Measurements from ENCODE around the gene TMEM88.
"Not testable (repeated sequence)": the region's sequence is repeated elsewhere in the genome, so short reads cannot be mapped to it uniquely, and the experiment has no call there.

The TMEM88 gene

DNA sequence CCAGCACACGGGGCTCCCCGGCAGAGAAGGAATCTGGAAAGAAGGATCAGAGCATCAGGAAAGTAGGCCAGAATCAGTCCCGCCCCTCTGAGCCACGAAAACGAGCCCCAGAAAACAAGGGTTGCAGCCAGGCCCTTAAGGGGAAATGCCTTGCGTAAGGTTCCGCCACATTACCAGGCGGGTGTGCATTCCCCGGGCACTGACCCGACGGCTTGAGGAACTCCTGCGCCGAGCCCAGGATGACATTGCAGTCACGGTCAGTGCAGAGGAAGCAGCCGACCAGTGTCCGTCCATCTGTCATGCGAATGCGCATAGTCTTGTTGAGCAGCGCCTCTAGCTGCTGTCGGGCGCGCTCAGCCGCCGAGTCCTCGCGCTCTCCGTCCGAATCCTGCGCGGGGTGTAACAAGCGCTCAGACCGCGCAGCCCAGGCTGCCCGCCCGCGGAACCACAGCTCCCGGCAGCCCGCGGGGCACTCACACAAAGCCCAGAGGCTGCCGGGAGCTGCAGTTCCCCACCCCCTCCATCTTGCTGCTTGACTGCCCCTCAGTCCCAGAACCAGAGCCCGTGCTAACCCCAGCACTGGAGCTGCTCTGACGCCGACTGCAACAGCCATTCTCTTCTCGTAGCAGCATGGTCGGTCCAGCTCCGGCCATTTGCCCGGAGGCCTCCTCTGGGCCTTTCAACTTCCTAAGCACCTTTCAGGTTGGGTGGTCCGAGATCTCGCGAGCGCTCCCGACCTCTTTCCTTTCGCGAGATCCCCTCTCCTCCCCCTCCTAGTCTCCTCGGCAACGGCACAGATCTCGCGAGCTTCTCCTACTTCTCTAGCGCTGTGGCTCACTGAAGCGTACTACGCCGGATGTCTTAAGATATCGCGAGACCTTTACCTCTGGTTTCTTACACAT is 2.2 kb downstream of the TMEM88 start, which contains the start of gene NAA38:
Gene NAA38 (minus strand): TSS at position 749 of the 902 bp plus-strand sequence. CDS start 96 bp downstream, at position 653.
- peak; percentile 91 to 93 for DNase-seq

DNA sequence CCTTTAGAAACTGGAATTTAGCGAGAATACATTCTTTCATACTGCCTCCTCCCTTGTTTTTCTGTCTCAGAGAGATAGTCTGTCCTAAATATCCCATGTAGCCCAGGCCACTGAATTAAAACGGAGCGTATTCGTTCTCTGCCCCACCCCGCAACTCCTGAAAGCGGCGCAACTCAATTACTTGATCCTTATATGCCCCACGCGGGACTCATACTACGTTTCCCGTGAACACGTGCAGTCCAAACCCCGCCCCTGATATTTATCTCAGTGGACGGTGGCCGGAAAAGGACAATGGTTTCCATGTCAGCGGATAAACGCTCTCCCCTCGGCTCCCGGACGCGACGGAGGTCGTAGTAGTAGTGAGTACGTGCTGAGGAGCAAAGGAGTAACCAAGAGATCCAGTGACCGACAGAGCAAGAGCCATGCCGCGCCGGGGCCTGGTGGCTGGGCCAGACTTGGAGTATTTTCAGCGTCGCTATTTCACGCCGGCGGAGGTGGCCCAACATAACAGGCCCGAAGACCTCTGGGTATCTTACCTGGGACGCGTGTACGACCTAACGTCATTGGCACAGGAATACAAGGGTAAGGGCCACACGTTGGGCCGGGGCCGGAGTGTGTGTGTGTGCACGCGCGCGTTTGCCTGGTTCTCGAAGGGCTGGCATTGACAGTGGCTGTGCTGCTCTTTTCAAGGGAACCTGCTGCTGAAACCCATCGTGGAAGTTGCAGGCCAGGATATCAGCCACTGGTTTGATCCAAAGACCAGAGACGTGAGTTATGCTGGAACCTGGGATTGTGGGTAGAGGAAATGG is 3.1 kb downstream of the TMEM88 start, which contains the start of gene CYB5D1:
Gene CYB5D1 (plus strand): TSS at position 291 of the 809 bp plus-strand sequence. CDS start 132 bp downstream, at position 423.
- peak; percentile 85 for DNase-seq

DNA sequence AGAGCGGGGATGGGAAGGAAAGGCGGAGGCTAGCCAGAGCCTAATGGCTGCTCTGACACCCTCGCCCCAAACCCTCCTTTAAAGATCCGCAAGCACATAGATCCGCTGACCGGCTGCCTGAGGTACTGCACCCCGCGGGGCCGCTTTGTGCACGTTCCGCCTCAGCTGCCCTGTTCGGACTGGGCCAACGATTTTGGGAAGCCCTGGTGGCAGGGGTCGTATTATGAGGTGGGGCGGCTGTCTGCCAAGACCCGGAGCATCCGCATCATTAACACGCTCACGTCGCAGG is 3.6 kb downstream of the TMEM88 start:
- DNase-seq, result peak; percentile 42 to 46

GRCh38 chr17:7859028-7859427 is 4.2 kb downstream of the TMEM88 start:
- DNase-seq, result no peak

DNA sequence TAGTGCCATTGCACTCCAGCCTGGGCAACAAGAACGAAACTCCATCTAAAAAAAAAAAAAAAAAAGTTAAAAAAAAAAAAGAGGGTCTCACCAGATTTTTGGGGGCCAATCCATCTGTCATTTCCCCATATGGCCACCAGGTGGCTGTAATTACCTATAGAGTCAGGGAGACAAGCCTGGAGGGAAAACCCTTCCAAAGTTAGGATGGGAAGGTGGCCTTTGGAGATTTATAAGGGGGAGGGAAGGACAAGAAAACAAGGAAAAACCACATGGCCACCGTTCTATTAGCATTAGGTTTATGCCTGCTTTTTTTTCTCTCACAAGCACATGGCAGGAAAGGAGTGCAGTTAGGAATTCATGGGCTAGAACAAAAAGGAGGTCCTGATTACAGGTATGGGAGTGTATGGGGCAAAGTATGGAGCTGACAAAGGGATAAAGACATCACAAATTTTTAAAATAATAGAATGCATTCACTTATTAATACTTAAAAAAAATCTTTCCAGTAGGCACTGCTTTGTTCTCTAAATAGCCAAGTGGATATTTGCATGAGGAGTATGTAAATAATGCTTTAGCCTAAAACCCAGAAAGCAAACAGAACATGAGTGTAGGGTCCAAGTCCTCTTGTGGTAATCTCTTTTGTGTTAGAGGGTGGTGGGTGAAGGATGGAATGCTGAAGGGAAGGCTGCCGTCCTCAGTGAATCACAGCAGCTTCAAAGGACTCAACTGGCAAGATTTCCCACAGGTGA is 8.0 kb downstream of the TMEM88 start:
- DNase-seq, result peak in 1 of 2 experiments; percentile 27

DNA sequence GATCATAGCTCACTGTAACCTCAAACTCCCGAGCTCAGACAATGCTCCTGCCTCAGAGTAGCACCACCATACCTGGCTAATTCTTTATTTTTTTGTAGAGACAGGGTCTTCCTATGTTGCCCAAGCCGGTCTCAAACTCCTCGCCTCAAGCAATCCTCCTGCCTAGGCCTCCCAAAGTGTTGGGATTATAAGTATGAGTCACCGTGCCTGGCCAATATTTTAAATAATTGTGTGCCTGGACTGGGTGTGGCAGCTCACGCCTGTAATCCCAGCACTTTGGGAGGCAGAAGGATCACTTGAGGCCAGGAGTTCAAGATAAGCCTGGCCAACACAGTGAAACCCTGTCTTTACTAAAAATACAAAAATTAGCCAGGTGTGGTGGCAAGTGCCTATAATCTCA is 9.5 kb downstream of the TMEM88 start:
- DNase-seq, result not testable (repeated sequence)

DNA sequence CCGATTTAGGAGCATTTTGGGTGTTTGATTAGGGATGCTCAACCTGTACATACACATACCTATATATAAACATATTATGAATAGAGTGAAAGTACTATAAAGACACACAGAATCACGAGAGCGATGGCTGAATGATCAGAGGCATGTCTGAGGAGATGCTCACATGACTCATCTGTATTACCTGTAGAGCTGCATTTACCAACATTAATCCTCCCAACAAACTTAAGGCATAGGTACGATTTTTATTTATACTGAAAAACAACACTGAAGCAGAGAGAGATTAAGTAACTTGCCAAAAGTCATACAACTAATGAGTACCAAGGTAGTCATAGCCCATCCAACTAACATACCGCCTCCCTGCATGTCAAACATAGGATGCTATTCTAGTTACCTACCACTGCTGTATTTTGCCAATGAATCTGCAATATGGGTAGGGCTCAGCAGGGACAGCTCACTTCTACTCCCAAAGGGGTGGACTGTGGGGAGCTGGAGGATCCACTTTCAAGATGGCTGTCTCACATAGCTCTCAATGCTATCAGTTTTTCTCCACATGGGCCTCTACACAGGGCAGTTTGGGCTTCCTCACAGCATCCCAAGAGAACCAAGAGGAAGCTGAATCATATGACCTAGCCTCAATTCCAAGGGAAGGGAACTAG is 10.3 kb downstream of the TMEM88 start:
- no peak for DNase-seq

GRCh38 chr17:7867881-7868329 is 13.0 kb downstream of the TMEM88 start:
- no peak for DNase-seq

GRCh38 chr17:7873051-7873450 is 18.2 kb downstream of the TMEM88 start:
- no peak for DNase-seq

DNA sequence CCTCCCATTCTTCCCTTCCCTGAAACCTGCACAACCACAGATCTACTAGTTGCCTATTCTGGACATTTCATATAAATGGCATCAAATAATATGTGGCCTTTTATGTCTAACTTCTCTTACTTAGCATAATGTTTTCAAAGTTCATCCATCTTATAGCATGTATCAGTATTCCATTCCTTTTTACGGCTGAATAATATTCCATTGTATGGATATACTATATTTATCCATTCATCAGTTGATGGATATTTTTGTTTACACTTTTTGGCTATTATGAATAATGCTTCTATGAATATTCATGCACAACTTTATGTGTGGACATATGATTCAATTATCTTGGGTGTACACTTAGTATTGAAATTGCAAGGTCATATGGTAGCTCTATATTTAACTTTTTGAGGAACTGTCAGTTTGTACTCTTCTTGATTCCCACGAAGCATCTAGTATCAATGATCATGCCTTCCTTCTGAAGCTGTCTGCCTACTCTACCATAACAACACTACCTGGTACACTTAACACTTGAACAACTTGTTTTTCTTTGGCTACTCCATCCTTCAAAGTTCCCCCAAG is 21.0 kb downstream of the TMEM88 start:
- no peak for DNase-seq

DNA sequence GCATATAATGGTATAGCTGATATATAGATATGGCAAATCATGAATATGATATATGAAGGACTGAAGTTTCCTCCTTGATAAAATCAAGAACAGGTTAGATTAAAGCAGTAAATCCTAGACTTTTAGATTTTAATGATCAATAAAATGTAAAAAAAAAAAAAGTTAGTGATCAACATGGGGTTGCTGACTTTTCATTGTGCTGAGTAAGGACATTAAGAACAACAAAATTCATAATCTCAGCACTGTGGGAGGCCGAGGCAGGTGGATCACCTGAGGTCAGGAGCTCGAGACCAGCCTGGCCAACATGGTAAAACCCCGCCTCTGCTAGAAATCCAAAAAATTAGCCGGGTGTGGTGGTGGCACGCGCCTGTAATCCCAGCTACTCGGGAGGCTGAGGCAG is 23.4 kb downstream of the TMEM88 start:
- DNase-seq, result no peak

- no peak for DNase-seq
These were observed 25.4 kb downstream of the TMEM88 start for GRCh38 chr17:7880076-7880868.

- DNase-seq, result no peak
These were observed 26.6 kb downstream of the TMEM88 start for GRCh38 chr17:7881276-7882054.

DNA sequence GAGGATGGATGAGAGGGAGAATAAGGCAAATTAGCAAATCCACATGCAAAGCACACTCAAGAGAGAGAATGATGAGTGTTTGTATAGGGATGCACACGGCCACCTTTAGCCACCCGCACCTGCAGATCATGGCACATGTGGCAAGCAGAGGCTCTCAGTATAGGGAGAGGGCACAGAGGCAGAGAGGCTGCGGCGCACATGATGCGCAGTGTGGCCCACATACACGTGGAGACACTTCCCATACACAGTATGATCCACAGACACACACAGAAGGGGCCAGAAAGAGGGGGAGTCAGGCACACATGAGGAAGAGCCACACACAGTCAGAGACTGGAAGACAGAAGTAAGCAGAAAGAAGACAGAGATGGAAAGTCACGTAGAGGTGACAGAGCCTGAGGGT is 27.2 kb downstream of the TMEM88 start:
- no peak for DNase-seq

DNA sequence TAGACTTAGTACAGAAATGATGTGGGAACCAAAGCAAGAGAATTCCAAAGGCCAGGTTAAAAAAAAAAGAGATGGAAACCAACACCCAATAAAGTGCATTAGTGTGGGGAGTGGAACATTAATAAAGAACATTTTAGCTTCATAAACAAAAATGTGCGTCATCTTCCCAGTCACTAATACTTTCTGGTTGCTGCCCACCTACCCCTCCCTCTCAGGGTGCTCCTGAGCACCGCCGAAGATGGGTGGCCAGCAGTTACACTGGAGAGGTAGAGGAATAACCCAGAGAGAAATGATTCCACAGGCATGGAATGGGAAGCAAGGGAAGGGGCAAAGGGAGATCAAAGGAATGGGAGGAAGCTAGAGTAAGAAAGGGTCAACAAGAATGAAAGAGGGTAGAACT is 27.8 kb downstream of the TMEM88 start:
- no peak for DNase-seq

- peak; percentile 34 to 41 for DNase-seq
These were observed 29.0 kb downstream of the TMEM88 start for GRCh38 chr17:7883781-7884386.

DNA sequence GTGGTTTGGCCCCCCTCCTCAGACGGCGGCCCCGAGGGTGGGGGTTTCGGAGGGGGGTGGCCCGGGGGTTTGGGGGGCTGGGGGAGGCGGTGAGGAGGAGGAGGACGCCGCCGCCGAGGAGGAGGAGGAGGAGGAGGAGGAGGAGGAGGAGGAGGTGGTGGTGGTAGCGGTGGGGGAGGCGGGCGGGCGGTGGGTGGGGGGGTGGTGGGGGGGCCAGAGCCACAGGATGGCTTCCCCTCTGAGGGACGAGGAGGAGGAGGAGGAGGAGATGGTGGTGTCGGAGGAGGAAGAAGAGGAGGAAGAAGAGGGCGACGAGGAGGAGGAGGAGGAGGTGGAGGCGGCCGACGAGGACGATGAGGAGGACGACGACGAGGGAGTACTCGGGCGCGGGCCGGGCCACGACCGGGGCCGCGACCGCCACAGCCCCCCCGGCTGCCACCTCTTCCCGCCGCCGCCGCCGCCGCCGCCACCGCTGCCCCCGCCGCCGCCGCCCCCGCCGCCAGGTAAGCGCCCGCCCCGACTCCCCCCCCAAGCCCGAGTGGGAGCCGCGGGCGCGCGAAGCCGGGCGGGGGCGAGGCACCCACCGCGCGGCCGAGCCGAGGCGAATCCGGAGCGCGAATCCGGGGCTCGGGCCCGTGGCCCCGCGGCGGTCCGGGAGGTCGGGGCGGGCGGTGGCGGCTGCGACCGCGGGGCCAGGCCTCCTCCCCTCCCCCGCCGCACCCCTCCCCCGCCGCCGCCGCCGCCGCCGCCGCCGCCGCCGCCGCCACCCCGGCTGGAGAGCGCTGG is 29.9 kb downstream of the TMEM88 start:
- peak; percentile 45 to 50 for DNase-seq

GRCh38 chr17:7885367-7886226 is 30.7 kb downstream of the TMEM88 start:
- peak in 1 of 2 experiments; percentile 23 for DNase-seq

Measured in activated CD4-positive, alpha-beta T cell treated with anti-CD3 and anti-CD28 coated beads, Interleukin-2, amount 50 U/mL, for 4 hours (primary cell).